GM23338 (cell line): ENCODE measurements around the gene DTNB. TPM values are rescaled to one million over a fixed set of nuclear protein-coding genes. Genes with fewer than 3 reads are reported as not detected.

Experiments used
- ATAC-seq: fragments of 200-7000 bp; cut with Tn5 transposase; 3 replicates; pipeline ENCODE4 v1.9.1; 2020
- DNase-seq: peaks from one replicate; pipeline ENCODE4 v3.0.0-alpha.2; 2015; ENCODE audit warnings: low spot score
- H2AFZ ChIP-seq: fragments of 200-600 bp; sonication (generic); 2 replicates; pipeline ENCODE4 v1.8.0; 2016; ENCODE audit warnings: antibody characterized with exemption, mild to moderate bottlenecking, moderate library complexity
- H3F3A ChIP-seq: fragments of 200-600 bp; sonication (generic); replicated peaks from 2 replicates; pipeline ENCODE4 v1.8.0; 2017; ENCODE audit warnings: antibody characterized with exemption, mixed run types, low read depth
- H3K27ac ChIP-seq: fragments of 200-600 bp; sonication (generic); 2 replicates; pipeline ENCODE4 v1.6.1; 2016; ENCODE audit warnings: low read depth
- H3K27me3 ChIP-seq: fragments of 200-600 bp; sonication (generic); 2 replicates; pipeline ENCODE4 v1.8.0; 2016; ENCODE audit warnings: mild to moderate bottlenecking, mixed run types, moderate library complexity; ENCODE audit not compliant: insufficient read depth
- H3K36me3 ChIP-seq: fragments of 200-600 bp; sonication (generic); 2 replicates; pipeline ENCODE4 v1.8.0; 2016; ENCODE audit warnings: mild to moderate bottlenecking; ENCODE audit not compliant: insufficient read depth
- H3K4me1 ChIP-seq: fragments of 200-600 bp; sonication (generic); 2 replicates; pipeline ENCODE4 v1.8.0; 2016; ENCODE audit warnings: mild to moderate bottlenecking, moderate library complexity; ENCODE audit not compliant: insufficient read depth
- H3K4me2 ChIP-seq: fragments of 200-600 bp; sonication (generic); 2 replicates; pipeline ENCODE4 v1.7.1; 2017; ENCODE audit warnings: mixed run types
- H3K4me3 ChIP-seq: fragments of 200-600 bp; sonication (generic); 2 replicates; pipeline ENCODE4 v1.6.1; 2016; ENCODE audit warnings: mixed run types
- H3K79me2 ChIP-seq: fragments of 200-600 bp; sonication (generic); replicated peaks from 2 replicates; pipeline ENCODE4 v1.8.0; 2017; ENCODE audit warnings: mild to moderate bottlenecking; ENCODE audit not compliant: insufficient read depth
- H3K9me2 ChIP-seq: fragments of 200-600 bp; sonication (generic); 2 replicates; pipeline ENCODE4 v1.8.0; 2017; ENCODE audit not compliant: insufficient read depth
- H4K20me1 ChIP-seq: fragments of 200-600 bp; sonication (generic); replicated peaks from 2 replicates; pipeline ENCODE4 v1.8.0; 2017; ENCODE audit warnings: mild to moderate bottlenecking; ENCODE audit not compliant: insufficient read depth
- H3K27ac Mint-ChIP-seq: 2 replicates; pipeline ENCODE4 v1.8.0; 2020; ENCODE audit warnings: inconsistent platforms, mild to moderate bottlenecking, moderate library complexity, mixed read lengths
- H3K27me3 Mint-ChIP-seq: 3 replicates; pipeline ENCODE4 v1.8.0; 2022; ENCODE audit warnings: low read depth, mild to moderate bottlenecking, moderate library complexity, mixed read lengths, inconsistent platforms; ENCODE audit not compliant: insufficient read depth, poor library complexity
- H3K36me3 Mint-ChIP-seq: 3 replicates; pipeline ENCODE4 v1.8.0; 2021; ENCODE audit warnings: low read depth, mild to moderate bottlenecking, inconsistent platforms, moderate library complexity, mixed read lengths
- H3K4me1 Mint-ChIP-seq: 3 replicates; pipeline ENCODE4 v1.8.0; 2020; ENCODE audit warnings: mild to moderate bottlenecking, inconsistent platforms, mixed read lengths
- H3K4me3 Mint-ChIP-seq: 3 replicates; pipeline ENCODE4 v1.8.0; 2021; ENCODE audit warnings: moderate library complexity, mild to moderate bottlenecking, inconsistent platforms, mixed read lengths
- H3K9me3 Mint-ChIP-seq: 3 replicates; pipeline ENCODE4 v1.8.0; 2020; ENCODE audit warnings: moderate library complexity, mild to moderate bottlenecking, inconsistent platforms, mixed read lengths
- CREB1 ChIP-seq: fragments of 250-450 bp; sonication (Bioruptor Pico); IDR thresholded peaks from 2 replicates; pipeline ENCODE4 v1.5.0; 2020; ENCODE audit warnings: low read depth, mild to moderate bottlenecking, moderate library complexity
- EZH2 ChIP-seq: fragments of 200-600 bp; sonication (generic); IDR thresholded peaks from one replicate; pipeline ENCODE4 v1.8.0; 2017; ENCODE audit warnings: antibody characterized with exemption, mild to moderate bottlenecking, low read depth; ENCODE audit not compliant: unreplicated experiment
- EZH2phosphoT487 ChIP-seq: fragments of 200-600 bp; sonication (generic); IDR thresholded peaks from one replicate; pipeline ENCODE4 v1.8.1; 2018; ENCODE audit warnings: antibody characterized with exemption; ENCODE audit not compliant: unreplicated experiment
- JUNB ChIP-seq: IDR thresholded peaks from one replicate; pipeline ENCODE4 v1.6.1; 2016; ENCODE audit warnings: antibody characterized with exemption; ENCODE audit not compliant: unreplicated experiment
- NANOG ChIP-seq: IDR thresholded peaks from 2 replicates; pipeline ENCODE4 v1.6.1; 2016; ENCODE audit warnings: antibody characterized with exemption, borderline replicate concordance
- POLR2AphosphoS5 ChIP-seq: IDR thresholded peaks from 2 replicates; pipeline ENCODE4 v1.6.1; 2016; ENCODE audit warnings: antibody characterized with exemption, low read depth
- STAT1 ChIP-seq: IDR thresholded peaks from one replicate; pipeline ENCODE4 v1.6.1; 2016; ENCODE audit warnings: antibody characterized with exemption; ENCODE audit not compliant: unreplicated experiment
- ZNF114 ChIP-seq: fragments of 250-450 bp; sonication (Bioruptor Pico); IDR thresholded peaks from 2 replicates; pipeline ENCODE4 v1.5.0; 2020; ENCODE audit warnings: mild to moderate bottlenecking, moderate library complexity
- ZNF331 ChIP-seq: fragments of 250-450 bp; sonication (Bioruptor Pico); IDR thresholded peaks from 2 replicates; pipeline ENCODE4 v1.5.0; 2020; ENCODE audit warnings: low read depth, mild to moderate bottlenecking, moderate library complexity
- polyA plus RNA-seq: library from polyadenylated mRNA; unstranded; fragments of >200 nt; fragmentation: Nextera tagmentation; extraction: Ambion mirVana; gene quantifications from 2 replicates; pipeline ENCODE4 v1.2.1, GENCODE V29; 2016
- total RNA-seq: library from RNA; depleted of rRNA; stranded (reverse); fragments of >200 nt; shearing (Covaris generic); gene quantifications from 2 replicates; pipeline ENCODE4 v1.2.3, GENCODE V29; 2014
- TF ChIP-seq, protein P1 (sequence below): IDR thresholded peaks from 2 replicates; pipeline ENCODE4 v1.6.1; 2016; ENCODE audit warnings: antibody characterized with exemption
- TF ChIP-seq, protein P2 (sequence below), 2 experiments: fragments of 200-600 bp in 1 of 2; sonication (generic) in 1 of 2; conservative IDR thresholded peaks; 2 replicates each; pipeline versions ENCODE4 v1.5.1 to v1.6.1; 2016 to 2017; ENCODE audit warnings: antibody characterized with exemption in 2 of 2, low read depth in 2 of 2, mild to moderate bottlenecking in 2 of 2, moderate library complexity in 1 of 2
- TF ChIP-seq, protein P3 (sequence below): fragments of 250-450 bp; sonication (Bioruptor Pico); IDR thresholded peaks from 2 replicates; pipeline ENCODE4 v1.5.0; 2020; ENCODE audit warnings: mild to moderate bottlenecking, moderate library complexity
- TF ChIP-seq, protein P4 (sequence below): IDR thresholded peaks from one replicate; pipeline ENCODE4 v1.6.1; 2018; ENCODE audit warnings: antibody characterized with exemption; ENCODE audit not compliant: unreplicated experiment

Gene DTNB
- total and polyA plus RNA-seq, 2 experiments from 2014 or later, result 22.1 to 29.4 TPM

DNA sequence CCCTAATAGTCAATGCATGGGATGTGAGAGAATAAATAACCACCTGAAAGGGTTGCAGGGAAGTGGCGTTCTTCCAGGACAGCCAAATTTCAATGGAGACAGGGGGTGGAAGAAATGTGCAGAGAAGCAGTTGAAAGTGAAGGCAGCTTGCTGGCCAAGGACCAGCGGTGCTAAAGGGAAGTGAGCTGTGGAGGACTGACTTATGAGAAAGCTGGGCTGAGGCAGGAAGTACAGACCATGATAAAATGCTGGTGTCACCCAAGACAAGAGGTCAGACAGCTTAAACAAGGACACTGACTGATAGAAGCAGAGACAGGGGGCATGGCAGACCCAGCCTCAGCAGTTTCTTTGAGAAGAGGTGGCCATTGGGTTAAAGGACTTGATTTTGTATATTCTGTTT, 106.7 kb downstream of the DTNB start:
- H2AFZ ChIP-seq, result no peak overlapping the region
- Mint-ChIP-seq H3K9me3 (no peaks in the 10 kb centered on the region), H3K27ac (no peak overlapping the region), H3K27me3 (no peaks in the 10 kb centered on the region), H3K36me3 (no peaks in the 10 kb centered on the region; the same call in 2 of the 3 replicates), H3K4me1 (no peaks in the 10 kb centered on the region), H3K4me3 (no peak overlapping the region)
- no peak overlapping the region for H3K4me2 ChIP-seq
- no peaks in the 10 kb centered on the region for H3F3A ChIP-seq
- no peaks in the 10 kb centered on the region for H3K4me1 ChIP-seq
- H3K79me2 ChIP-seq, result no peaks in the 10 kb centered on the region
- no peaks in the 10 kb centered on the region; the same call in 1 of the 2 replicates for H4K20me1 ChIP-seq
- no peak for ATAC-seq
- H3K27me3 ChIP-seq, result no peaks in the 10 kb centered on the region
- no peaks in the 10 kb centered on the region for H3K9me2 ChIP-seq
- H3K4me3 ChIP-seq, result no peak overlapping the region
- no peak for TF ChIP-seq STAT1
- TF ChIP-seq, protein P1, sequence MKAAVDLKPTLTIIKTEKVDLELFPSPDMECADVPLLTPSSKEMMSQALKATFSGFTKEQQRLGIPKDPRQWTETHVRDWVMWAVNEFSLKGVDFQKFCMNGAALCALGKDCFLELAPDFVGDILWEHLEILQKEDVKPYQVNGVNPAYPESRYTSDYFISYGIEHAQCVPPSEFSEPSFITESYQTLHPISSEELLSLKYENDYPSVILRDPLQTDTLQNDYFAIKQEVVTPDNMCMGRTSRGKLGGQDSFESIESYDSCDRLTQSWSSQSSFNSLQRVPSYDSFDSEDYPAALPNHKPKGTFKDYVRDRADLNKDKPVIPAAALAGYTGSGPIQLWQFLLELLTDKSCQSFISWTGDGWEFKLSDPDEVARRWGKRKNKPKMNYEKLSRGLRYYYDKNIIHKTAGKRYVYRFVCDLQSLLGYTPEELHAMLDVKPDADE, result no peak
- TF ChIP-seq, protein P2, sequence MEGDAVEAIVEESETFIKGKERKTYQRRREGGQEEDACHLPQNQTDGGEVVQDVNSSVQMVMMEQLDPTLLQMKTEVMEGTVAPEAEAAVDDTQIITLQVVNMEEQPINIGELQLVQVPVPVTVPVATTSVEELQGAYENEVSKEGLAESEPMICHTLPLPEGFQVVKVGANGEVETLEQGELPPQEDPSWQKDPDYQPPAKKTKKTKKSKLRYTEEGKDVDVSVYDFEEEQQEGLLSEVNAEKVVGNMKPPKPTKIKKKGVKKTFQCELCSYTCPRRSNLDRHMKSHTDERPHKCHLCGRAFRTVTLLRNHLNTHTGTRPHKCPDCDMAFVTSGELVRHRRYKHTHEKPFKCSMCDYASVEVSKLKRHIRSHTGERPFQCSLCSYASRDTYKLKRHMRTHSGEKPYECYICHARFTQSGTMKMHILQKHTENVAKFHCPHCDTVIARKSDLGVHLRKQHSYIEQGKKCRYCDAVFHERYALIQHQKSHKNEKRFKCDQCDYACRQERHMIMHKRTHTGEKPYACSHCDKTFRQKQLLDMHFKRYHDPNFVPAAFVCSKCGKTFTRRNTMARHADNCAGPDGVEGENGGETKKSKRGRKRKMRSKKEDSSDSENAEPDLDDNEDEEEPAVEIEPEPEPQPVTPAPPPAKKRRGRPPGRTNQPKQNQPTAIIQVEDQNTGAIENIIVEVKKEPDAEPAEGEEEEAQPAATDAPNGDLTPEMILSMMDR (conservative IDR thresholded peaks at IDR 0.05; ENCODE audit: low read depth in 2 of 2), result no peak
- TF ChIP-seq, protein P3, sequence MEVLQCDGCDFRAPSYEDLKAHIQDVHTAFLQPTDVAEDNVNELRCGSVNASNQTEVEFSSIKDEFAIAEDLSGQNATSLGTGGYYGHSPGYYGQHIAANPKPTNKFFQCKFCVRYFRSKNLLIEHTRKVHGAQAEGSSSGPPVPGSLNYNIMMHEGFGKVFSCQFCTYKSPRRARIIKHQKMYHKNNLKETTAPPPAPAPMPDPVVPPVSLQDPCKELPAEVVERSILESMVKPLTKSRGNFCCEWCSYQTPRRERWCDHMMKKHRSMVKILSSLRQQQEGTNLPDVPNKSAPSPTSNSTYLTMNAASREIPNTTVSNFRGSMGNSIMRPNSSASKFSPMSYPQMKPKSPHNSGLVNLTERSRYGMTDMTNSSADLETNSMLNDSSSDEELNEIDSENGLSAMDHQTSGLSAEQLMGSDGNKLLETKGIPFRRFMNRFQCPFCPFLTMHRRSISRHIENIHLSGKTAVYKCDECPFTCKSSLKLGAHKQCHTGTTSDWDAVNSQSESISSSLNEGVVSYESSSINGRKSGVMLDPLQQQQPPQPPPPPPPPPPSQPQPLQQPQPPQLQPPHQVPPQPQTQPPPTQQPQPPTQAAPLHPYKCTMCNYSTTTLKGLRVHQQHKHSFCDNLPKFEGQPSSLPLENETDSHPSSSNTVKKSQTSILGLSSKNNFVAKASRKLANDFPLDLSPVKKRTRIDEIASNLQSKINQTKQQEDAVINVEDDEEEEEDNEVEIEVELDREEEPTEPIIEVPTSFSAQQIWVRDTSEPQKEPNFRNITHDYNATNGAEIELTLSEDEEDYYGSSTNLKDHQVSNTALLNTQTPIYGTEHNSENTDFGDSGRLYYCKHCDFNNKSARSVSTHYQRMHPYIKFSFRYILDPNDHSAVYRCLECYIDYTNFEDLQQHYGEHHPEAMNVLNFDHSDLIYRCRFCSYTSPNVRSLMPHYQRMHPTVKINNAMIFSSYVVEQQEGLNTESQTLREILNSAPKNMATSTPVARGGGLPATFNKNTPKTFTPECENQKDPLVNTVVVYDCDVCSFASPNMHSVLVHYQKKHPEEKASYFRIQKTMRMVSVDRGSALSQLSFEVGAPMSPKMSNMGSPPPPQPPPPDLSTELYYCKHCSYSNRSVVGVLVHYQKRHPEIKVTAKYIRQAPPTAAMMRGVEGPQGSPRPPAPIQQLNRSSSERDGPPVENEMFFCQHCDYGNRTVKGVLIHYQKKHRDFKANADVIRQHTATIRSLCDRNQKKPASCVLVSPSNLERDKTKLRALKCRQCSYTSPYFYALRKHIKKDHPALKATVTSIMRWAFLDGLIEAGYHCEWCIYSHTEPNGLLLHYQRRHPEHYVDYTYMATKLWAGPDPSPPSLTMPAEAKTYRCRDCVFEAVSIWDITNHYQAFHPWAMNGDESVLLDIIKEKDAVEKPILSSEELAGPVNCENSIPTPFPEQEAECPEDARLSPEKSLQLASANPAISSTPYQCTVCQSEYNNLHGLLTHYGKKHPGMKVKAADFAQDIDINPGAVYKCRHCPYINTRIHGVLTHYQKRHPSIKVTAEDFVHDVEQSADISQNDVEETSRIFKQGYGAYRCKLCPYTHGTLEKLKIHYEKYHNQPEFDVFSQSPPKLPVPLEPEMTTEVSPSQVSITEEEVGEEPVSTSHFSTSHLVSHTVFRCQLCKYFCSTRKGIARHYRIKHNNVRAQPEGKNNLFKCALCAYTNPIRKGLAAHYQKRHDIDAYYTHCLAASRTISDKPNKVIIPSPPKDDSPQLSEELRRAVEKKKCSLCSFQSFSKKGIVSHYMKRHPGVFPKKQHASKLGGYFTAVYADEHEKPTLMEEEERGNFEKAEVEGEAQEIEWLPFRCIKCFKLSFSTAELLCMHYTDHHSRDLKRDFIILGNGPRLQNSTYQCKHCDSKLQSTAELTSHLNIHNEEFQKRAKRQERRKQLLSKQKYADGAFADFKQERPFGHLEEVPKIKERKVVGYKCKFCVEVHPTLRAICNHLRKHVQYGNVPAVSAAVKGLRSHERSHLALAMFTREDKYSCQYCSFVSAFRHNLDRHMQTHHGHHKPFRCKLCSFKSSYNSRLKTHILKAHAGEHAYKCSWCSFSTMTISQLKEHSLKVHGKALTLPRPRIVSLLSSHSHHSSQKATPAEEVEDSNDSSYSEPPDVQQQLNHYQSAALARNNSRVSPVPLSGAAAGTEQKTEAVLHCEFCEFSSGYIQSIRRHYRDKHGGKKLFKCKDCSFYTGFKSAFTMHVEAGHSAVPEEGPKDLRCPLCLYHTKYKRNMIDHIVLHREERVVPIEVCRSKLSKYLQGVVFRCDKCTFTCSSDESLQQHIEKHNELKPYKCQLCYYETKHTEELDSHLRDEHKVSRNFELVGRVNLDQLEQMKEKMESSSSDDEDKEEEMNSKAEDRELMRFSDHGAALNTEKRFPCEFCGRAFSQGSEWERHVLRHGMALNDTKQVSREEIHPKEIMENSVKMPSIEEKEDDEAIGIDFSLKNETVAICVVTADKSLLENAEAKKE, result no peak
- no peak for TF ChIP-seq ZNF114 (CRISPR knock-in tag)
- TF ChIP-seq, protein P4, sequence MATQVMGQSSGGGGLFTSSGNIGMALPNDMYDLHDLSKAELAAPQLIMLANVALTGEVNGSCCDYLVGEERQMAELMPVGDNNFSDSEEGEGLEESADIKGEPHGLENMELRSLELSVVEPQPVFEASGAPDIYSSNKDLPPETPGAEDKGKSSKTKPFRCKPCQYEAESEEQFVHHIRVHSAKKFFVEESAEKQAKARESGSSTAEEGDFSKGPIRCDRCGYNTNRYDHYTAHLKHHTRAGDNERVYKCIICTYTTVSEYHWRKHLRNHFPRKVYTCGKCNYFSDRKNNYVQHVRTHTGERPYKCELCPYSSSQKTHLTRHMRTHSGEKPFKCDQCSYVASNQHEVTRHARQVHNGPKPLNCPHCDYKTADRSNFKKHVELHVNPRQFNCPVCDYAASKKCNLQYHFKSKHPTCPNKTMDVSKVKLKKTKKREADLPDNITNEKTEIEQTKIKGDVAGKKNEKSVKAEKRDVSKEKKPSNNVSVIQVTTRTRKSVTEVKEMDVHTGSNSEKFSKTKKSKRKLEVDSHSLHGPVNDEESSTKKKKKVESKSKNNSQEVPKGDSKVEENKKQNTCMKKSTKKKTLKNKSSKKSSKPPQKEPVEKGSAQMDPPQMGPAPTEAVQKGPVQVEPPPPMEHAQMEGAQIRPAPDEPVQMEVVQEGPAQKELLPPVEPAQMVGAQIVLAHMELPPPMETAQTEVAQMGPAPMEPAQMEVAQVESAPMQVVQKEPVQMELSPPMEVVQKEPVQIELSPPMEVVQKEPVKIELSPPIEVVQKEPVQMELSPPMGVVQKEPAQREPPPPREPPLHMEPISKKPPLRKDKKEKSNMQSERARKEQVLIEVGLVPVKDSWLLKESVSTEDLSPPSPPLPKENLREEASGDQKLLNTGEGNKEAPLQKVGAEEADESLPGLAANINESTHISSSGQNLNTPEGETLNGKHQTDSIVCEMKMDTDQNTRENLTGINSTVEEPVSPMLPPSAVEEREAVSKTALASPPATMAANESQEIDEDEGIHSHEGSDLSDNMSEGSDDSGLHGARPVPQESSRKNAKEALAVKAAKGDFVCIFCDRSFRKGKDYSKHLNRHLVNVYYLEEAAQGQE, result no peak
- no peak for TF ChIP-seq CREB1 (CRISPR knock-in tag)
- TF ChIP-seq POLR2AphosphoS5, result no peak
- TF ChIP-seq NANOG, result no peak
- TF ChIP-seq EZH2phosphoT487, result no peak
- no peak for TF ChIP-seq EZH2
- TF ChIP-seq JUNB, result no peak
- TF ChIP-seq ZNF331, result no peak
- no peak for DNase-seq
- H3K36me3 ChIP-seq, result no peaks in the 10 kb centered on the region
- H3K27ac ChIP-seq, result no peak overlapping the region
